SU-DHL-6 (cell line): ENCODE data around the gene EVA1C.
"Not testable (repeated sequence)": the region's sequence is repeated elsewhere in the genome, so short reads cannot be mapped to it uniquely, and the experiment has no call there.

ENCODE experiments used
- H2AFZ ChIP-seq: fragments of 200-600 bp; sonication (generic); 2 replicates; pipeline ENCODE4 v1.6.1; 2014; ENCODE audit warnings: low read depth, mild to moderate bottlenecking, moderate library complexity, mixed read lengths, antibody characterized with exemption, low read length; ENCODE audit not compliant: severe bottlenecking
- H3F3A ChIP-seq: fragments of 200-600 bp; shearing (Covaris generic); 2 replicates; pipeline ENCODE4 v1.6.0; 2016; ENCODE audit warnings: antibody characterized with exemption, mild to moderate bottlenecking; ENCODE audit not compliant: insufficient read depth
- H3K27ac ChIP-seq: fragments of 200-600 bp; sonication (generic); 2 replicates; pipeline ENCODE4 v1.5.1; 2016; ENCODE audit warnings: low read depth, mild to moderate bottlenecking, low read length, moderate library complexity, mixed read lengths
- H3K27me3 ChIP-seq: fragments of 200-600 bp; sonication (generic), shearing (Covaris generic); 2 replicates; pipeline ENCODE4 v1.6.0; 2014; ENCODE audit warnings: mild to moderate bottlenecking, low read length
- H3K36me3 ChIP-seq: fragments of 200-600 bp; sonication (generic); 2 replicates; pipeline ENCODE4 v1.6.1; 2014; ENCODE audit warnings: mild to moderate bottlenecking, low read length, mixed read lengths
- H3K4me2 ChIP-seq: fragments of 300-600, 200-600 bp; shearing (Covaris generic), sonication (generic); 2 replicates; pipeline ENCODE4 v1.6.0; 2014; ENCODE audit warnings: low read length, low read depth, mild to moderate bottlenecking; ENCODE audit not compliant: poor library complexity, severe bottlenecking
- H3K4me3 ChIP-seq: fragments of 200-600 bp; sonication (generic); 2 replicates; pipeline ENCODE4 v1.5.1; 2014; ENCODE audit warnings: antibody characterized with exemption, low read length, mild to moderate bottlenecking, mixed read lengths; ENCODE audit not compliant: insufficient read depth, poor library complexity, severe bottlenecking
- H3K79me2 ChIP-seq: fragments of 200-600 bp; sonication (generic); 2 replicates; pipeline ENCODE4 v1.6.1; 2014; ENCODE audit warnings: mild to moderate bottlenecking, low read length, moderate library complexity; ENCODE audit not compliant: insufficient read depth
- H3K9ac ChIP-seq: fragments of 200-600 bp; sonication (generic); 2 replicates; pipeline ENCODE4 v1.7.0; 2014; ENCODE audit warnings: mild to moderate bottlenecking, low read length
- H3K9me2 ChIP-seq: fragments of 200-600 bp; sonication (generic); replicated peaks from 2 replicates; pipeline ENCODE4 v1.6.1; 2014; ENCODE audit warnings: low read length; ENCODE audit not compliant: insufficient read depth
- H3K9me3 ChIP-seq: fragments of 200-600 bp; sonication (generic); 2 replicates; pipeline ENCODE4 v1.6.1; 2014; ENCODE audit warnings: low read length, mixed read lengths; ENCODE audit not compliant: insufficient read depth
- H4K20me1 ChIP-seq: fragments of 200-600 bp; sonication (generic); 2 replicates; pipeline ENCODE4 v1.6.1; 2014; ENCODE audit warnings: low read depth, mild to moderate bottlenecking, antibody characterized with exemption, low read length, moderate library complexity, mixed read lengths
- EZH2phosphoT487 ChIP-seq: fragments of 200-600 bp; sonication (generic), shearing (Covaris generic); conservative IDR thresholded peaks from 2 replicates; pipeline ENCODE4 v1.6.1; 2018; ENCODE audit warnings: mild to moderate bottlenecking, antibody characterized with exemption, low read length, moderate library complexity, mixed read lengths
- TF ChIP-seq, protein P1 (sequence below): fragments of 200-600 bp; sonication (generic); IDR thresholded peaks from one replicate; pipeline ENCODE4 v1.5.1; 2017; ENCODE audit warnings: antibody characterized with exemption, mild to moderate bottlenecking, low read length, moderate library complexity; ENCODE audit not compliant: insufficient read depth, poor library complexity, severe bottlenecking

Gene EVA1C

DNA sequence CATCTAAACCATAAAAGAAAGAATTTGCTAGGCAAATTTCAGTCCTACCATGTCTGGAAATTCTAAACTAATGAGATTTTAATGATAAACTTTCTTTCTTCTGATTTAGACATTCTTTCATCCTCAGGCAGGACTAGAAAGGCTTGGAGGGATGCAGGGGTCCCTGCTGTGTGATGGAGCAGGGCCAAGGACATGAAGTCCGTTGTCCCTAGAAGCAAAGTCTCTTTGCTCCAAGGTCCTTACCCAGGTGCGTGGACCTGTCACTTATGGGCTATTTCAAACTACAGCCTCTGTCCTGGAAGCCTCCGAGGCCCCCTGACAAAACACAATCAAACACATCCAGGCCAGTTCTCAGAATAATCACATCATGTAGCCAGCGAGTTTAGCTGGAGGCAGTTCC is 46.3 kb upstream of the EVA1C start:
- Histone ChIP-seq H3K9ac (no peak overlapping the region), H4K20me1 (no peaks in the 10 kb centered on the region), H3K27ac (no peak overlapping the region), H3K9me2 (no peaks in the 10 kb centered on the region), H3K9me3 (no peaks in the 10 kb centered on the region), H3K4me3 (no peak overlapping the region), H3K79me2 (no peaks in the 10 kb centered on the region), H2AFZ (no peak overlapping the region), H3K27me3 (no peaks in the 10 kb centered on the region), H3K4me2 (no peak overlapping the region), H3K36me3 (no peaks in the 10 kb centered on the region), H3F3A (no peaks in the 10 kb centered on the region)
- TF ChIP-seq, protein P1, sequence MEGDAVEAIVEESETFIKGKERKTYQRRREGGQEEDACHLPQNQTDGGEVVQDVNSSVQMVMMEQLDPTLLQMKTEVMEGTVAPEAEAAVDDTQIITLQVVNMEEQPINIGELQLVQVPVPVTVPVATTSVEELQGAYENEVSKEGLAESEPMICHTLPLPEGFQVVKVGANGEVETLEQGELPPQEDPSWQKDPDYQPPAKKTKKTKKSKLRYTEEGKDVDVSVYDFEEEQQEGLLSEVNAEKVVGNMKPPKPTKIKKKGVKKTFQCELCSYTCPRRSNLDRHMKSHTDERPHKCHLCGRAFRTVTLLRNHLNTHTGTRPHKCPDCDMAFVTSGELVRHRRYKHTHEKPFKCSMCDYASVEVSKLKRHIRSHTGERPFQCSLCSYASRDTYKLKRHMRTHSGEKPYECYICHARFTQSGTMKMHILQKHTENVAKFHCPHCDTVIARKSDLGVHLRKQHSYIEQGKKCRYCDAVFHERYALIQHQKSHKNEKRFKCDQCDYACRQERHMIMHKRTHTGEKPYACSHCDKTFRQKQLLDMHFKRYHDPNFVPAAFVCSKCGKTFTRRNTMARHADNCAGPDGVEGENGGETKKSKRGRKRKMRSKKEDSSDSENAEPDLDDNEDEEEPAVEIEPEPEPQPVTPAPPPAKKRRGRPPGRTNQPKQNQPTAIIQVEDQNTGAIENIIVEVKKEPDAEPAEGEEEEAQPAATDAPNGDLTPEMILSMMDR, result no peak
- TF ChIP-seq EZH2phosphoT487, result no peak

DNA sequence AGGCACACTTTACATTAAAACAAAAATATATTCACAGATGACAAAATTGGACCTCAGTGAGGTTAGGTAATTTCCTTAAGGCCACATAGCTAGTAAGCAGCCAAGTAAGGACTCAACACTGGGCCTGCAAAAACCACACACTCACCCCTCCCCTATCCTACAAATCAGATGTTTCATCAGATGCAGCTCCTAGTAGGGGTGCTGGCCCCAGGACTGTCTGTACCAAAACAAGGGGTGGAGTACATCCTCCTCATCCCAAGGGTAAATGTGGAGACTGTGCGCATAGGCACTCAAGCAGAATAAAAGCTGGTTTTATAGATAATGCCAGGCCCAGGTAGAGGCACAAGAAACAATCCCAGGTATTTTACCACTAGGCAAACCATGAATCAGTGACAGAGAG is 45.3 kb upstream of the EVA1C start:
- H3K27ac ChIP-seq, result no peak overlapping the region
- no peaks in the 10 kb centered on the region for H3F3A ChIP-seq
- no peak overlapping the region for H3K4me3 ChIP-seq
- no peaks in the 10 kb centered on the region for H3K9me2 ChIP-seq
- H3K9me3 ChIP-seq, result no peaks in the 10 kb centered on the region
- no peaks in the 10 kb centered on the region for H3K27me3 ChIP-seq
- TF ChIP-seq, protein P1, result no peak
- TF ChIP-seq EZH2phosphoT487, result no peak
- H4K20me1 ChIP-seq, result no peaks in the 10 kb centered on the region
- no peak overlapping the region for H3K4me2 ChIP-seq
- H3K9ac ChIP-seq, result no peak overlapping the region
- no peak overlapping the region for H2AFZ ChIP-seq
- no peaks in the 10 kb centered on the region for H3K79me2 ChIP-seq
- H3K36me3 ChIP-seq, result 0 out of 2 replicates have a peak, but pooled peaks cover 3% of the 10 kb centered on the region

DNA sequence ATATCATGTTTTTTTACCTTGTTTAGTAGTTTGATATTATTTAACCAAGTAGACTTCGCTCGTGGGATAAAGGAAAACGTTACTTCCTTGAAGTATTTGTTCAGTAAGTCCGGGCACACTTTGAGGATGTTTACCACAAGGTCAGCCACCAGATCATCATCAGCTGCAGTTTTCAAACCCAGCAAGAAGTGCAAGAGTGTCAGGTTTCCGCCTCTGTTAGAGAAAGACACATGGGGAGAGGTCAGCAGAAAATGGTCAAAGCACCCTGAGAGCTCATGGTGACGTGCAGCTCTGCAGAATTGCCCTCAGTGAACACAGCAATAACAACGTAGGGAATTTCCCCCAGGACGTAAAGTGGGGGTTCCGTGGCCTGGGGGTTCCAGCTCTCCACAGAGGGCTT is 44.1 kb upstream of the EVA1C start:
- Histone ChIP-seq H3K79me2 (no peaks in the 10 kb centered on the region), H3K27ac (no peak overlapping the region)

DNA sequence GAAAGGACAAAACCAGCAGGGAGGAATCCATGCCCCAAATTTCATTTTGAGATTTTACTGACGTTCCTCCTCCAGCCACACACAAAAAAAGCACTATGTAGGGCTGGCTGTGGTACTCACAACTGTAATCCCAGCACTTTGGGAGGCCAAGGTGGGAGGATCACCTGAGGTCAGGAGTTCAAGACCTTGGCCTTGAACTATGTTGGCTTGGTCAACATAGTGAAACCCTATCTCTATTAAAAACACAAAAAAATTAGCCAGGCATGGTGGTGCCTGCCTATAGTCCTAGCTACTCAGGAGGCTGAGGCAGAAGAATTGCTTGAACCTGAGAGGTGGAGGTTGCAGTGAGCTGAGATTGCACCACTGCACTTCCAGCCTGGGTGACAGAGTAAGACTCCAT is 43.5 kb upstream of the EVA1C start:
- H4K20me1 ChIP-seq, H3K27ac ChIP-seq, H3K36me3 ChIP-seq, H3K27me3 ChIP-seq, H3K9me3 ChIP-seq, H3K4me3 ChIP-seq, H2AFZ ChIP-seq, H3K4me2 ChIP-seq, H3K9me2 ChIP-seq, H3F3A ChIP-seq, H3K9ac ChIP-seq, H3K79me2 ChIP-seq: not testable (repeated sequence)

More for the DNA sequence above, 44.1 kb upstream of the EVA1C start:
- Histone ChIP-seq H3K9me3 (no peaks in the 10 kb centered on the region), H3K9ac (no peak overlapping the region), H3K9me2 (no peaks in the 10 kb centered on the region), H2AFZ (no peak overlapping the region), H3K4me2 (no peak overlapping the region), H3F3A (no peaks in the 10 kb centered on the region), H3K27me3 (no peaks in the 10 kb centered on the region), H3K36me3 (peaks cover 3% of the 10 kb centered on the region; the same call in 1 of the 2 replicates), H3K4me3 (no peak overlapping the region), H4K20me1 (no peaks in the 10 kb centered on the region)
- TF ChIP-seq, protein P1, result no peak
- no peak for TF ChIP-seq EZH2phosphoT487
